Measurements from ENCODE around the gene SNX11.

Gene SNX11, protein sequence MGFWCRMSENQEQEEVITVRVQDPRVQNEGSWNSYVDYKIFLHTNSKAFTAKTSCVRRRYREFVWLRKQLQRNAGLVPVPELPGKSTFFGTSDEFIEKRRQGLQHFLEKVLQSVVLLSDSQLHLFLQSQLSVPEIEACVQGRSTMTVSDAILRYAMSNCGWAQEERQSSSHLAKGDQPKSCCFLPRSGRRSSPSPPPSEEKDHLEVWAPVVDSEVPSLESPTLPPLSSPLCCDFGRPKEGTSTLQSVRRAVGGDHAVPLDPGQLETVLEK

GRCh38 chr17:48107137-48108055 is at the start of gene SNX11:
Gene SNX11, plus strand, starts transcription at chr17:48107766. Its CDS starts 4,278 bp downstream, at chr17:48112044.
- FAIRE-seq, result no peak
- no peak for TF ChIP-seq CTCF (IDR thresholded peaks at IDR 0.05; ENCODE audit: insufficient read depth, missing control alignments)
- peak; percentile 61 for DNase-seq (ENCODE audit: insufficient read length, low spot score)

GRCh38 chr17:48058393-48059124 is 49.0 kb upstream of the SNX11 start:
- TF ChIP-seq CTCF (IDR thresholded peaks at IDR 0.05; ENCODE audit: insufficient read depth, missing control alignments), result no peak
- FAIRE-seq, result no peak
- DNase-seq (ENCODE audit: insufficient read length, low spot score), result no peak

- FAIRE-seq (no peak), DNase-seq (ENCODE audit: insufficient read length, low spot score) (no peak)
- no peak for TF ChIP-seq CTCF (IDR thresholded peaks at IDR 0.05; ENCODE audit: insufficient read depth, missing control alignments)
Measured at GRCh38 chr17:48059125-48059668, 48.4 kb upstream of the SNX11 start.

DNA sequence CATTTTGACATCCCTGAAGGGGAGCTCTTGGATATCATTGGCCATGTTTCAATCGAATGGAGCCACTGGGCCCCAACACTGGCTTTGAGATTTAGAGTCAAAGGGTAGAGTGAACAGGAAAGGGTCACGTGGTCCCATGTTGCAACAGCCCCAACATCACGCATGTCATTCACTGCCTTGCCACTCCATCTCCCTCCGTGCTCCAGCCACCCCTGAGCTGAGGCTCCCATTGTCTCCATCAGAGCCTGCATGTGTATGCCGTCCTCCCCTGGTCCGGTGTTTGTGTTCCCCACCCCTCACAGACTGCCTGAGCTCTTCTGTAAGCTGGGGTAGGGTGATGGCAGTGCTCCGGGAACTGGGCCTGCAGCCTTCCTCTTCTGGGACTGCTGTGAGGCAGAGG is 47.3 kb upstream of the SNX11 start:
- no peak for TF ChIP-seq CTCF (IDR thresholded peaks at IDR 0.05; ENCODE audit: insufficient read depth, missing control alignments)
- FAIRE-seq (no peak), DNase-seq (ENCODE audit: insufficient read length, low spot score) (no peak)

DNA sequence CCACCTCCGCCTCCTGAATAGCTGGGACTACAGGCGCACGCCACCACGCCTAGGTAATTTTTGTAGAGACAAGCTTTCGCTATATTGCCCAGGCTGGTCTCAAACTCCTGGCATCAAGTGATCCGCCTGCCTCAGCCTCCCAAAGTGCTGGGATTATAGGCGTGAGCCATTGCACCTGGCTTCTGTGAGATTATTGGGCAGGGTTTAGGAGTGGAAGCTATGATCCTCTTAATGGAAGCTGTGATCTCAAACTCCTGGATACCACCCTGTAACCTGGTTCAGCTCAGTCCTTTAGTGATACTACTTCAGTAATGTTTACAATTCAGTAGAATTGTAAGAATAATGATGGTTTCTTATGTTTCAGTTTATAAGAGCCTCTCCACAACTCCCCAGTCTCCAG is 45.3 kb upstream of the SNX11 start:
- FAIRE-seq (no peak), DNase-seq (ENCODE audit: insufficient read length, low spot score) (peak; percentile 83)
- no peak for TF ChIP-seq CTCF (IDR thresholded peaks at IDR 0.05; ENCODE audit: insufficient read depth, missing control alignments)

DNA sequence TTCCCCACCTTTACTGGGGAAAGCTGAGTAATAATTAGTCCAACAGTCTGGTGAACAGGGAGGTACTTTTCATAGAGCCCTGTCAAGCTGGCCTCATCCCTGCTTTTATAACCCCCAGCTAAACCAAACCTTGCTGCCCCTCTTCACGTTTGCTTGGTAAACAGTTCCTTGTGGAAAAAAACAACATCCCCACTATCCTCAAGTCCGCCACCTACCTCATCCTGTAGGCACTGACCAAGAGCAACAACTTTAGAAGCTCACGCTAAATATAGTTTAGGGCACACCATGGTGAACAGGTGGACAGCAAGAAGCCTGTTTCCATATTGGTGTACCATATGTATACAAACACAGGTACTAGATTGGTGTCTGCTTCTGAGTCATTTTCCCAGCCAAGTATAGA is 42.9 kb upstream of the SNX11 start:
- DNase-seq (ENCODE audit: insufficient read length, low spot score) (no peak), FAIRE-seq (no peak)
- TF ChIP-seq CTCF (IDR thresholded peaks at IDR 0.05; ENCODE audit: insufficient read depth, missing control alignments), result no peak

All from D721Med (cell line).